GM21367 (cell line): ENCODE measurements around the gene MYOM3.
"Not testable (repeated sequence)": the region's sequence is repeated elsewhere in the genome, so short reads cannot be mapped to it uniquely, and the experiment has no call there.

Experiments
- ATAC-seq: cut with Tn5 transposase; IDR thresholded peaks from one replicate; pipeline ENCODE4 v1.9.1; 2021; ENCODE audit not compliant: unreplicated experiment

The MYOM3 gene

DNA sequence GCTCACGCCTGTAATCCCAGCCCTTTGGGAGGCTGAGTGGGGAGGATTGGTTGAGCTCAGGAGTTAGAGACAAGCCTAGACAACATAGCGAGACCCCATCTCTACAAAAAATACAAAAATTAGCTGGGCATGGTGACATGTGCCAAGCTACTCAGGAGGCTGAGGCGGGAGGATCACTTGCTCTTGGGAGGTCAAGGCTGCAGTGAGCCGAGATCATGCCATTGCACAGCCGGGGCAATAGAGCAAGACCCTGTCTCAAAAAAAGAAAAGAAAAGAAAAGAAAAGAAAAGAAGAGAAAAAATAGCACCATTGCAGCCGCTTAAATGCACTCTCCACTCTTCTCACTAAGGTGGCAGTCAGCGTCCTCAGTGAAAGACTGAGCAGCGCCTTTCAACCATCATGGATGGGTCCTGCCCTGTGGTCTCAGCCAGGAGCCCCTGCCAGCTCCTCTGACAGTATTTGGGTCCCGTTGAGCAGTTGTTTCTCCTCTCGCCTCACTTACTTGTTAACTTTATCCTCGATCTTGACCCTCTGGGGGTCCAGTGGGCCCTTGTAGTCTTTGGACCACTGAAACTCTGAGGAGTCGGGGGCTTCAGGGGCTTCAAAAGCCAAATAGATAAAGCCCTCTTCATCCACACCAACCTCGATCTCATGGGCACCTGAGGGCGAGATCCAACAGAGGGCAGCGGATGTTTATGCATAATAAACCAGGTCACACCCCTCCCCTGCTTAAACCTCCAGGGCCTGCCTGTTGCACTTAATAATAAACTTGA lies 36.9 kb downstream of the MYOM3 start:
- no peak for ATAC-seq

DNA sequence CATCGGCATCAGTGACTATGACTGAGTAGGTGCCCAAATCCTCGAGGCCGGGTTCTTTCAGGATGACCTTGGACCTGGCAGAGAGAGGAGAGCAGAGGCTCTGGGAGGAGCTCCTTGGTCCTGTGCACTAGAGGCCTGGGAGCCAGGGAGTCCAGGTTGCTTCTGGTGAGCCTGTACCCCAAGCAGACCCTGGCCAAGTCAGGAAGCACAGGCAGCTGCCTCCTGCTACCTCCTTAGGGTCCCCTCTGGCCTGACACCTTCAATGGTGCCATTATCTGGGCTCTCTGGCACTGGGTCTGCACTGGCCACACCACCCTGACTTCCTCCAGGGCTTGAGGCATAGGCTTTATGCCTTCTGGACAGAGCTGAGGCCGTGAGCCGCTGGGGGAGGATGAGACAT lies 37.7 kb downstream of the MYOM3 start:
- ATAC-seq: no peak

- no peak for ATAC-seq
Measured at GRCh38 chr1:24071941-24072340, 40.0 kb downstream of the MYOM3 start.

DNA sequence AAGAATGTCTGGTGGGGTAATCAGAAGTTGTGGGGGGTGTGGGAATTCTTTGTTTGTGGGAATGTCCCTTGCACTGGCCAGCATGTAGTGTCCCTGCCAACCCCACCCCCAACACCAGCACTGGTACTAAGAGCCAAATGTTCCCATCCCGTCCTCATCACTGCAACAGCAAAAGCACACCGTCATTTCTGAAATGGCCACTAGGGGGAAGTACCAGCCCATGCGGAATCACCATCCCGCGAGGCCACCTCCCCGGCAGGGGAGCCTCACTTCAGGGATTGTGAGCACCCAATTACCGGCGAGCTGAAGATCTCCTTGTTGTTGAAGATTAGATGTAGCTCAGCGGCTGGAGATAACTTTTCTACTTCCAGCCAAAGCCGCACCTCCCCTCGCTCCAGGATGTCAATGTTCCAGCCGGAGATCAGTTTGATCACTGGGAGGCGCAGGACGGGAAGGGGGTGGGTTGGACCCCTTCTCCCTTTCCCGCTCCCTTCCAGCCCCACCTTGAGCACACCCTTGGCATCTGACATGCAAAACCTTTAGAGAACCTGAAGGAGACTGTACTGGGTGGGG lies 41.0 kb downstream of the MYOM3 start:
- no peak for ATAC-seq

DNA sequence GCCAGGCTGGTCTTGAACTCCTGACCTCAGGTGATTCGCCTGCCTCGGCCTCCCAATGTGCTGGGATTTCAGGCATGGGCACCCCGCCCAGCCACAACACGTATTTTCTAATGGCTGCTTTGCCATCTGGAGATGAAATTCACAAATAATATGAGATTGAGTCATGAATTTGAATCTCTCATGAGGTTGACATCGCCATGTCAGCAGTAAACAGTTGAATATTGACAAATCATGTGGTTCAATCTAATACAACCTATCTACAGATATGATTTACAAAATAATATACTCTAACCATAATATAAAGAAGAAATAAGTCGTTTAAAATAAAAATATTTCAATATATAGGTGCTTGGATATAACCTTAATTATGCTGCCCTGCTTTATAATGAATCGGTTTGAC lies 42.1 kb downstream of the MYOM3 start:
- ATAC-seq: no peak

GRCh38 chr1:24067978-24068377 lies 44.0 kb downstream of the MYOM3 start:
- ATAC-seq: no peak

GRCh38 chr1:24065304-24065703 lies 46.6 kb downstream of the MYOM3 start:
- no peak for ATAC-seq

GRCh38 chr1:24062221-24062620 lies 49.7 kb downstream of the MYOM3 start:
- no peak for ATAC-seq

- ATAC-seq: no peak
Measured at GRCh38 chr1:24060482-24060881, 51.5 kb downstream of the MYOM3 start.

GRCh38 chr1:24058671-24059455 lies 53.1 kb downstream of the MYOM3 start:
- no peak for ATAC-seq

DNA sequence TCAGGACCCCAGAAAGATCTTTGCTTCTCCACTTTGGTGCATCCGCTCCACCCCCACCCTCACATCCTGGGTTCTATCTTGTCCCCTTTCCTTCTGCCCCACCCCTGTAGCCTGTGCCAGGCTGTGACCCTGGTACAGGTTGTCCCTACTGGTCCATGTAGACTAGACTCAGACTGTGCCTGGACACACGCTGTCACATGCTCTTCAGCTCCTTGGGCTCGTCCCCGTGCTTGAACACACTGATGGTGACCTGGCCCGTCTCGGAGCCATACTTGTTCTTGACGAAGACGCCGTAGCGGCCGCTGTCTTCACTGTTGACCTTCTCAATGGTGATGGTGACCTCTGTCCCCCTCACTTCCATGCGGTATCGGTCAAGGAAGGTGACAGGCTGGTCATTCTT lies 54.8 kb downstream of the MYOM3 start:
- no peak for ATAC-seq

DNA sequence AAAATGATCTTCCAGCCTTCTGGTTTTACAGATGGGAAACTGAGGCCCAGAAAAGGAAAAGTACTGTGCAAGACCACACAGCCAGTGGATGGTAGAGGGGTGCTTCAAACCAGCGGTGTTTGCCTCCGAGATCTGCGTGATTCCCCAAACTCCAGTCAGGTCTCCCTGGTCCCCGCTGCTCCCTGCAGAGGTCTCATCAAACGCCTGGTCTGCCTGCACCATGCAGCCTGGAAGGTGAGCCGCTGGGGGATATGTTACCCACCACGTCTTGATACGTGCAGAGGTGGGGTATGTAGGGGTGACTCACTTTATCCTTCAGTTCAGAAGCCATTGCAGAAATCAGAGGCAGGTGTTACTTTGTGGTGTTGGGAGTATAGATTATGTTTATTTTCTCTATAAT lies 56.3 kb downstream of the MYOM3 start:
- no peak for ATAC-seq

- ATAC-seq: no peak
Measured at GRCh38 chr1:24052220-24052619, 59.7 kb downstream of the MYOM3 start.

GRCh38 chr1:24051206-24051945 lies 60.6 kb downstream of the MYOM3 start:
- no peak for ATAC-seq

- ATAC-seq: no peak
Measured at GRCh38 chr1:24049733-24050132, 62.2 kb downstream of the MYOM3 start.

GRCh38 chr1:24048894-24049293 lies 63.0 kb downstream of the MYOM3 start:
- not testable (repeated sequence) for ATAC-seq

GRCh38 chr1:24048205-24048869 lies 63.6 kb downstream of the MYOM3 start:
- ATAC-seq: no peak

GRCh38 chr1:24047110-24047477 lies 64.8 kb downstream of the MYOM3 start:
- no peak for ATAC-seq

- ATAC-seq: no peak
Measured at GRCh38 chr1:24045771-24046170, 66.2 kb downstream of the MYOM3 start.

DNA sequence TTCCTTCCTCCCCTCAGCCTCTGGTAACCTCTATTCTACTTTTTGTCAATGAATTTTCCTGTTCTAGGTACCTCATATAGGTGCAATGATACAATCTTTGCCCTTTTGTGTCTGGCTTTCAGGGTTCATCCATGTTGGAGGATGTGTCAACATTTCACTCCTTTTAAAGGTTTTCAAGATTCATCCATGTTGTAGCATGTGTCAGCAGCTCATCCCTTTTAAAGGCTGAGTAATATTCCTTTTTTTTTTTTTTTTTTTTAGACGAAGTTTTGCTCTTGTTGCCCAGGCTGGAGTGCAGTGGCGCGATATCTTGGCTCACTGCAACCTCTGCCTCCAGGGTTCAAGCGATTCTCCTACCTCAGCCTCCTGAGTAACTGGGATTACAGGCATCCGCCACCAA lies 67.3 kb downstream of the MYOM3 start:
- ATAC-seq: not testable (repeated sequence)
